Lung (tissue), 12 donors: ENCODE data around the gene USP38. TPM values are rescaled to one million over a fixed set of nuclear protein-coding genes. Genes with fewer than 3 reads are reported as not detected.

Experiments used
- ATAC-seq: fragments of 200-7000 bp; cut with Tn5 transposase; one replicate; pipeline ENCODE4 v1.9.1; 2020; ENCODE audit warnings: moderate number of reproducible peaks; ENCODE audit not compliant: insufficient read depth, low FRiP score
- DNase-seq, 3 donors: peaks; one replicate each; pipeline ENCODE4 v3.0.0-alpha.2; 2013 to 2017
- H3K27ac ChIP-seq, 2 donors: one replicate each; pipeline ENCODE4 v1.5.1; 2013; ENCODE audit warnings: mild to moderate bottlenecking in 2 of 2, moderate library complexity in 2 of 2, control low read depth in 1 of 2, inconsistent platforms in 1 of 2, low read depth in 1 of 2, low read length in 1 of 2
- H3K27me3 ChIP-seq, 3 donors: one replicate each; pipeline ENCODE4 v1.5.1; 2013; ENCODE audit warnings: low read length in 2 of 3; ENCODE audit not compliant: control insufficient read depth in 3 of 3, insufficient read depth in 3 of 3
- H3K36me3 ChIP-seq, 4 donors: one replicate each; pipeline ENCODE4 v1.5.1; 2013; ENCODE audit warnings: low read length in 4 of 4, mild to moderate bottlenecking in 1 of 4, moderate library complexity in 1 of 4; ENCODE audit not compliant: control insufficient read depth in 4 of 4, insufficient read depth in 4 of 4
- H3K4me1 ChIP-seq, 5 donors: one replicate each; pipeline ENCODE4 v1.5.1; 2013; ENCODE audit warnings: low read length in 5 of 5, mild to moderate bottlenecking in 2 of 5, moderate library complexity in 1 of 5; ENCODE audit not compliant: control insufficient read depth in 5 of 5, insufficient read depth in 5 of 5
- H3K4me3 ChIP-seq: one replicate; pipeline ENCODE4 v1.5.1; 2013; ENCODE audit warnings: mild to moderate bottlenecking, control low read depth, moderate library complexity
- H3K9ac ChIP-seq, 2 donors: one replicate each; pipeline ENCODE4 v1.5.1; 2013; ENCODE audit warnings: low read length in 2 of 2, control low read depth in 1 of 2; ENCODE audit not compliant: insufficient read depth in 1 of 2
- H3K9me3 ChIP-seq, 4 donors: one replicate each; pipeline ENCODE4 v1.5.1; 2013; ENCODE audit warnings: low read length in 3 of 4, mild to moderate bottlenecking in 1 of 4, moderate library complexity in 1 of 4; ENCODE audit not compliant: control insufficient read depth in 4 of 4, insufficient read depth in 3 of 4
- CTCF ChIP-seq: IDR thresholded peaks from 2 replicates; pipeline ENCODE4 v1.5.1; 2012; ENCODE audit warnings: mild to moderate bottlenecking; ENCODE audit errors: control extremely low read depth, extremely low read depth
- WGBS, 2 donors: extraction: QIAGEN DNeasy Blood & Tissue Kit; methylation state at CpG; one replicate each; pipeline ENCODE4 v1.1.7; 2013; 5-methylcytosine and 5-hydroxymethylcytosine counted together
- polyA plus RNA-seq, 2 donors: library from polyadenylated mRNA; stranded (reverse); fragments of 200-250 nt; gene quantifications; one replicate each; pipeline ENCODE4 v1.2.1, GENCODE V29; 2013
- total RNA-seq, 2 donors: library from RNA; depleted of rRNA in 1 of 2; stranded (reverse); fragments of >200 nt in 1 of 2; gene quantifications; one replicate each; pipeline ENCODE4 v1.2.1, GENCODE V29; 2014 to 2021
- donor health status: control.
- donor health status: control.
- donor health status: Bipolar disorder and iron deficiency.
- donor health status: healthy.
- donor health status: DM: yes; HTN: yes; CAD: no.

The USP38 gene
- total and polyA plus RNA-seq, 4 donors: 6.1 to 34.5 (median 18.8) TPM

- Histone ChIP-seq H3K27me3 (no peaks in the 10 kb centered on the region), H3K27ac (no peak overlapping the region), H3K9ac (no peak overlapping the region), H3K4me3 (no peak overlapping the region), H3K9me3 (no peaks in the 10 kb centered on the region), H3K4me1 (peaks cover 0 to 3% (median 0%) of the 10 kb centered on the region in 5 donors), H3K36me3 (no peaks in the 10 kb centered on the region)
- WGBS, 2 donors: 91 to 92% methylated on average over 5 of the region's 5 CpGs
- DNase-seq: no peak
- TF ChIP-seq CTCF: no peak
- no peak for ATAC-seq
Measured at GRCh38 chr4:143254491-143255226, 69.9 kb downstream of the USP38 start.

- DNase-seq (no peak), ATAC-seq (no peak)
- TF ChIP-seq CTCF: no peak
- Histone ChIP-seq H3K27ac (no peak overlapping the region), H3K4me3 (no peak overlapping the region), H3K36me3 (no peaks in the 10 kb centered on the region), H3K9ac (no peak overlapping the region), H3K27me3 (no peaks in the 10 kb centered on the region), H3K9me3 (no peaks in the 10 kb centered on the region), H3K4me1 (no peaks in the 10 kb centered on the region)
- 66 to 72% methylated on average over 2 of the region's 2 CpGs for WGBS, 2 donors
Measured at GRCh38 chr4:143256456-143256855, 71.7 kb downstream of the USP38 start.

GRCh38 chr4:143257356-143257755, 72.6 kb downstream of the USP38 start:
- Histone ChIP-seq H3K27ac (no peak overlapping the region), H3K9me3 (no peaks in the 10 kb centered on the region), H3K36me3 (no peaks in the 10 kb centered on the region), H3K27me3 (no peaks in the 10 kb centered on the region), H3K4me3 (no peak overlapping the region), H3K4me1 (no peaks in the 10 kb centered on the region), H3K9ac (no peak overlapping the region)
- no peak for TF ChIP-seq CTCF
- ATAC-seq (no peak), DNase-seq (no peak)

GRCh38 chr4:143260750-143261149, 76.0 kb downstream of the USP38 start:
- H3K36me3 ChIP-seq: no peaks in the 10 kb centered on the region
- H3K4me1 ChIP-seq: no peaks in the 10 kb centered on the region
- no peaks in the 10 kb centered on the region for H3K27me3 ChIP-seq
- 55 to 85% methylated on average over 3 of the region's 3 CpGs for WGBS, 2 donors
- no peak overlapping the region for H3K9ac ChIP-seq
- DNase-seq (no peak), ATAC-seq (no peak)
- H3K9me3 ChIP-seq: no peaks in the 10 kb centered on the region
- H3K4me3 ChIP-seq: no peak overlapping the region
- no peak overlapping the region for H3K27ac ChIP-seq
- TF ChIP-seq CTCF: no peak
